ENCODE measurements around the gene KLF16.
"Not testable (repeated sequence)": the region's sequence is repeated elsewhere in the genome, so short reads cannot be mapped to it uniquely, and the experiment has no call there.

KLF16 gene

GRCh38 chr19:1881393-1882088, 18.2 kb upstream of the KLF16 start:
- H3K27me3 ChIP-seq (ENCODE audit: low read depth); H3K4me3 ChIP-seq; in situ Hi-C loops (cut with MboI; ENCODE audit: low sequenced_read_pairs); DNase-seq (ENCODE audit: low spot score in 2 of 2); H3K36me3 ChIP-seq (replicated peaks); H3K9me3 ChIP-seq; H3K4me1 ChIP-seq: not testable (repeated sequence)

GRCh38 chr19:1880611-1881392, 17.4 kb upstream of the KLF16 start:
- no peak for DNase-seq (ENCODE audit: low spot score in 2 of 2)
- Histone ChIP-seq H3K36me3 (replicated peaks) (no peaks in the 10 kb centered on the region), H3K4me1 (peaks cover 12% of the 10 kb centered on the region), H3K27me3 (ENCODE audit: low read depth) (no peaks in the 10 kb centered on the region), H3K4me3 (no peak overlapping the region), H3K9me3 (no peaks in the 10 kb centered on the region)
- in situ Hi-C loops (cut with MboI; ENCODE audit: low sequenced_read_pairs) = no loop called here

- H3K4me1 ChIP-seq = peaks cover 12% of the 10 kb centered on the region
- in situ Hi-C loops (cut with MboI; ENCODE audit: low sequenced_read_pairs); DNase-seq (ENCODE audit: low spot score in 2 of 2): not testable (repeated sequence)
These were observed 16.6 kb upstream of the KLF16 start for GRCh38 chr19:1879982-1880381.

GRCh38 chr19:1878583-1878982, 15.2 kb upstream of the KLF16 start:
- DNase-seq (ENCODE audit: low spot score in 2 of 2); H3K9me3 ChIP-seq; H3K36me3 ChIP-seq (replicated peaks); in situ Hi-C loops (cut with MboI; ENCODE audit: low sequenced_read_pairs); H3K4me3 ChIP-seq; H3K27me3 ChIP-seq (ENCODE audit: low read depth): not testable (repeated sequence)
- peaks cover 14% of the 10 kb centered on the region for H3K4me1 ChIP-seq

More at GRCh38 chr19:1879982-1880381, 16.6 kb upstream of the KLF16 start:
- not testable (repeated sequence) for H3K36me3 ChIP-seq (replicated peaks); H3K27me3 ChIP-seq (ENCODE audit: low read depth); H3K9me3 ChIP-seq; H3K4me3 ChIP-seq

- in situ Hi-C loops (cut with MboI; ENCODE audit: low sequenced_read_pairs); H3K4me3 ChIP-seq; H3K36me3 ChIP-seq (replicated peaks); H3K27me3 ChIP-seq (ENCODE audit: low read depth); H3K9me3 ChIP-seq; DNase-seq (ENCODE audit: low spot score in 2 of 2): not testable (repeated sequence)
- peaks cover 16% of the 10 kb centered on the region for H3K4me1 ChIP-seq
These were observed 13.9 kb upstream of the KLF16 start for GRCh38 chr19:1877280-1877660.

- in situ Hi-C loops (cut with MboI; ENCODE audit: low sequenced_read_pairs); DNase-seq (ENCODE audit: low spot score in 2 of 2); H3K9me3 ChIP-seq; H3K27me3 ChIP-seq (ENCODE audit: low read depth); H3K36me3 ChIP-seq (replicated peaks): not testable (repeated sequence)
- peak overlapping the region; percentile 95 for H3K4me3 ChIP-seq
- H3K4me1 ChIP-seq = peaks cover 16% of the 10 kb centered on the region
These were observed 13.3 kb upstream of the KLF16 start for GRCh38 chr19:1876496-1877279.

- Histone ChIP-seq H3K4me3 (peak overlapping the region; percentile 95), H3K4me1 (peaks cover 16% of the 10 kb centered on the region), H3K27me3 (ENCODE audit: low read depth) (no peaks in the 10 kb centered on the region), H3K36me3 (replicated peaks) (peaks cover 9% of the 10 kb centered on the region), H3K9me3 (no peaks in the 10 kb centered on the region)
- in situ Hi-C loops (cut with MboI; ENCODE audit: low sequenced_read_pairs) = no loop called here
- peak; percentile 86 to 94 for DNase-seq (ENCODE audit: low spot score in 2 of 2)
These were observed 12.5 kb upstream of the KLF16 start for GRCh38 chr19:1875646-1876495.

- Histone ChIP-seq H3K4me3 (peak overlapping the region; percentile 95), H3K4me1 (peaks cover 16% of the 10 kb centered on the region)
- H3K9me3 ChIP-seq; in situ Hi-C loops (cut with MboI; ENCODE audit: low sequenced_read_pairs); H3K27me3 ChIP-seq (ENCODE audit: low read depth); DNase-seq (ENCODE audit: low spot score in 2 of 2); H3K36me3 ChIP-seq (replicated peaks): not testable (repeated sequence)
These were observed 11.9 kb upstream of the KLF16 start for GRCh38 chr19:1875265-1875645.

GRCh38 chr19:1874554-1875185, 11.3 kb upstream of the KLF16 start:
- DNase-seq (ENCODE audit: low spot score in 2 of 2) = peak in 1 of 2 experiments; percentile 46
- peaks cover 16% of the 10 kb centered on the region for H3K4me1 ChIP-seq
- no peaks in the 10 kb centered on the region for H3K27me3 ChIP-seq (ENCODE audit: low read depth)
- no peaks in the 10 kb centered on the region for H3K9me3 ChIP-seq
- H3K4me3 ChIP-seq = peak overlapping the region; percentile 95
- in situ Hi-C loops (cut with MboI; ENCODE audit: low sequenced_read_pairs) = no loop called here
- H3K36me3 ChIP-seq (replicated peaks) = peaks cover 9% of the 10 kb centered on the region

- peaks cover 16% of the 10 kb centered on the region for H3K4me1 ChIP-seq
- H3K27me3 ChIP-seq (ENCODE audit: low read depth) = no peaks in the 10 kb centered on the region
- peak overlapping the region; percentile 95 for H3K4me3 ChIP-seq
- H3K9me3 ChIP-seq = no peaks in the 10 kb centered on the region
- DNase-seq (ENCODE audit: low spot score in 2 of 2) = peak in 1 of 2 experiments; percentile 50
- in situ Hi-C loops (cut with MboI; ENCODE audit: low sequenced_read_pairs) = no loop called here
- peaks cover 9% of the 10 kb centered on the region for H3K36me3 ChIP-seq (replicated peaks)
These were observed 10.4 kb upstream of the KLF16 start for GRCh38 chr19:1873524-1874473.

GRCh38 chr19:1872807-1873523, 9.6 kb upstream of the KLF16 start:
- Histone ChIP-seq H3K27me3 (ENCODE audit: low read depth) (no peaks in the 10 kb centered on the region), H3K4me1 (peaks cover 16% of the 10 kb centered on the region), H3K36me3 (replicated peaks) (peaks cover 9% of the 10 kb centered on the region), H3K9me3 (no peaks in the 10 kb centered on the region), H3K4me3 (peak overlapping the region; percentile 95; the same call in 1 of the 2 replicates)
- in situ Hi-C loops (cut with MboI; ENCODE audit: low sequenced_read_pairs) = no loop called here
- no peak for DNase-seq (ENCODE audit: low spot score in 2 of 2)
